ENCODE measurements around the gene CTXND1. TPM values are rescaled to one million over a fixed set of nuclear protein-coding genes. Genes with fewer than 3 reads are reported as not detected.

Gene CTXND1
- total and polyA plus RNA-seq, 2 donors (not counting 1 experiment from before 2014, with no cell fraction given) = under 0.01 to 0.01 TPM

- H3K79me2 ChIP-seq (ENCODE audit: control insufficient read depth, insufficient read depth, low read length) = no peaks in the 10 kb centered on the region
- no peak overlapping the region for H3K27ac ChIP-seq (ENCODE audit: insufficient read depth, low read length)
- H3K27me3 ChIP-seq (ENCODE audit: control insufficient read depth, insufficient read depth, low read length) = no peaks in the 10 kb centered on the region
- no peak overlapping the region for H3K4me3 ChIP-seq (replicated peaks in 1 of 4; ENCODE audit: control extremely low read depth in 1 of 4, insufficient read depth in 1 of 4, low read depth in 3 of 4, low read length in 4 of 4)
- no peaks in the 10 kb centered on the region for H4K20me1 ChIP-seq (ENCODE audit: control insufficient read depth, extremely low read depth, insufficient read depth, low read length)
- no peak overlapping the region for H3K9ac ChIP-seq (ENCODE audit: insufficient read depth, low read length)
- H3K36me3 ChIP-seq (ENCODE audit: control insufficient read depth, insufficient read depth, low read length) = peaks cover under 1% of the 10 kb centered on the region
- no peak overlapping the region for H3K4me2 ChIP-seq (ENCODE audit: extremely low read depth, insufficient read depth, low read length)
- no peak for DNase-seq (ENCODE audit: low read depth in 2 of 2)
- TF ChIP-seq CTCF (conservative IDR thresholded peaks at IDR 0.05 in 1 of 2, IDR thresholded peaks at IDR 0.05 in 1 of 2; ENCODE audit: low read depth in 1 of 2, low read length in 2 of 2) (no peak), EZH2 (IDR thresholded peaks at IDR 0.05; ENCODE audit: low read length, missing control alignments) (no peak)
- H2AFZ ChIP-seq (ENCODE audit: low read length) = no peak overlapping the region
- no peaks in the 10 kb centered on the region for H3K9me3 ChIP-seq (ENCODE audit: control insufficient read depth, insufficient read depth, low read depth, low read length)
- peaks cover under 1% of the 10 kb centered on the region for H3K4me1 ChIP-seq (ENCODE audit: control insufficient read depth, extremely low read depth, insufficient read depth, low read length)
These were observed 83.6 kb downstream of the CTXND1 start for GRCh38 chr15:80168421-80168820.

GRCh38 chr15:80167936-80168335, 84.1 kb downstream of the CTXND1 start:
- no peak overlapping the region for H3K4me2 ChIP-seq (ENCODE audit: extremely low read depth, insufficient read depth, low read length)
- no peak overlapping the region for H3K4me3 ChIP-seq (replicated peaks in 1 of 4; ENCODE audit: control extremely low read depth in 1 of 4, insufficient read depth in 1 of 4, low read depth in 3 of 4, low read length in 4 of 4)
- no peaks in the 10 kb centered on the region for H3K27me3 ChIP-seq (ENCODE audit: control insufficient read depth, insufficient read depth, low read length)
- H4K20me1 ChIP-seq (ENCODE audit: control insufficient read depth, extremely low read depth, insufficient read depth, low read length) = no peaks in the 10 kb centered on the region
- H3K9me3 ChIP-seq (ENCODE audit: control insufficient read depth, insufficient read depth, low read depth, low read length) = no peaks in the 10 kb centered on the region
- H3K9ac ChIP-seq (ENCODE audit: insufficient read depth, low read length) = no peak overlapping the region
- H3K4me1 ChIP-seq (ENCODE audit: control insufficient read depth, extremely low read depth, insufficient read depth, low read length) = no peaks in the 10 kb centered on the region
- TF ChIP-seq EZH2 (IDR thresholded peaks at IDR 0.05; ENCODE audit: low read length, missing control alignments) (no peak), CTCF (conservative IDR thresholded peaks at IDR 0.05 in 1 of 2, IDR thresholded peaks at IDR 0.05 in 1 of 2; ENCODE audit: low read depth in 1 of 2, low read length in 2 of 2) (no peak)
- no peaks in the 10 kb centered on the region for H3K79me2 ChIP-seq (ENCODE audit: control insufficient read depth, insufficient read depth, low read length)
- H3K36me3 ChIP-seq (ENCODE audit: control insufficient read depth, insufficient read depth, low read length) = peaks cover 3% of the 10 kb centered on the region
- no peak for DNase-seq (ENCODE audit: low read depth in 2 of 2)
- H2AFZ ChIP-seq (ENCODE audit: low read length) = no peak overlapping the region
- H3K27ac ChIP-seq (ENCODE audit: insufficient read depth, low read length) = no peak overlapping the region

- Histone ChIP-seq H3K79me2 (ENCODE audit: control insufficient read depth, insufficient read depth, low read length) (no peaks in the 10 kb centered on the region), H3K4me2 (ENCODE audit: extremely low read depth, insufficient read depth, low read length) (no peak overlapping the region), H3K4me1 (ENCODE audit: control insufficient read depth, extremely low read depth, insufficient read depth, low read length) (peaks cover 10% of the 10 kb centered on the region), H2AFZ (ENCODE audit: low read length) (no peak overlapping the region), H3K36me3 (ENCODE audit: control insufficient read depth, insufficient read depth, low read length) (peaks cover 13% of the 10 kb centered on the region), H3K9me3 (ENCODE audit: control insufficient read depth, insufficient read depth, low read depth, low read length) (no peaks in the 10 kb centered on the region), H4K20me1 (ENCODE audit: control insufficient read depth, extremely low read depth, insufficient read depth, low read length) (no peaks in the 10 kb centered on the region), H3K9ac (ENCODE audit: insufficient read depth, low read length) (no peak overlapping the region), H3K27me3 (ENCODE audit: control insufficient read depth, insufficient read depth, low read length) (no peaks in the 10 kb centered on the region), H3K4me3 (replicated peaks in 1 of 4; ENCODE audit: control extremely low read depth in 1 of 4, insufficient read depth in 1 of 4, low read depth in 3 of 4, low read length in 4 of 4) (no peak overlapping the region), H3K27ac (ENCODE audit: insufficient read depth, low read length) (no peak overlapping the region)
- TF ChIP-seq CTCF (conservative IDR thresholded peaks at IDR 0.05 in 1 of 2, IDR thresholded peaks at IDR 0.05 in 1 of 2; ENCODE audit: low read depth in 1 of 2, low read length in 2 of 2) (no peak), EZH2 (IDR thresholded peaks at IDR 0.05; ENCODE audit: low read length, missing control alignments) (no peak)
- no peak for DNase-seq (ENCODE audit: low read depth in 2 of 2)
These were observed 88.1 kb downstream of the CTXND1 start for GRCh38 chr15:80163897-80164296.

All from fibroblast of lung (primary cell).